GOT3 (cell line): ENCODE measurements around the gene C16orf86.

Source experiments
- DNase-seq: peaks from one replicate; lab custom pipeline; 2025; ENCODE audit warnings: mixed read lengths; lab: John Stamatoyannopoulos, UW

The C16orf86 gene

GRCh38 chr16:67666559-67667452 lies at the start of gene C16orf86, which contains the start of gene ENKD1:
TSS of gene C16orf86 (plus strand) at chr16:67666814. CDS start at chr16:67666971, 157 bp downstream.
TSS of gene ENKD1 (minus strand) at chr16:67666750. CDS start at chr16:67666442, 308 bp downstream.
- peak; percentile 20 for DNase-seq

- DNase-seq = no peak
These were observed 38.4 kb upstream of the C16orf86 start for GRCh38 chr16:67628216-67628615.

- no peak for DNase-seq
These were observed 34.0 kb upstream of the C16orf86 start for GRCh38 chr16:67632415-67633172.

- DNase-seq = no peak
These were observed 29.9 kb upstream of the C16orf86 start for GRCh38 chr16:67636713-67637112.

GRCh38 chr16:67637625-67638024 lies 29.0 kb upstream of the C16orf86 start:
- no peak for DNase-seq

- DNase-seq = no peak
These were observed 24.6 kb upstream of the C16orf86 start for GRCh38 chr16:67641779-67642708.

- no peak for DNase-seq
These were observed 22.6 kb upstream of the C16orf86 start for GRCh38 chr16:67644038-67644437.

- no peak for DNase-seq
These were observed 21.1 kb upstream of the C16orf86 start for GRCh38 chr16:67645397-67646121.

GRCh38 chr16:67647111-67647651 lies 19.4 kb upstream of the C16orf86 start:
- DNase-seq = no peak

- DNase-seq = no peak
These were observed 18.9 kb upstream of the C16orf86 start for GRCh38 chr16:67647681-67648080.

- no peak for DNase-seq
These were observed 18.4 kb upstream of the C16orf86 start for GRCh38 chr16:67648088-67648763.

- DNase-seq = no peak
These were observed 17.7 kb upstream of the C16orf86 start for GRCh38 chr16:67648764-67649407.

- no peak for DNase-seq
These were observed 17.1 kb upstream of the C16orf86 start for GRCh38 chr16:67649494-67649931.

GRCh38 chr16:67650023-67650422 lies 16.6 kb upstream of the C16orf86 start:
- no peak for DNase-seq

GRCh38 chr16:67651039-67651438 lies 15.6 kb upstream of the C16orf86 start:
- no peak for DNase-seq

GRCh38 chr16:67651847-67652246 lies 14.8 kb upstream of the C16orf86 start:
- no peak for DNase-seq

- no peak for DNase-seq
These were observed 14.0 kb upstream of the C16orf86 start for GRCh38 chr16:67652578-67653127.

- DNase-seq = no peak
These were observed 13.4 kb upstream of the C16orf86 start for GRCh38 chr16:67653128-67653788.
